Left lung (tissue), 10 donors: ENCODE data around the gene ACACA. TPM values are rescaled to one million over a fixed set of nuclear protein-coding genes. Genes with fewer than 3 reads are reported as not detected.

Experiments used
- ATAC-seq: fragments of 200-7000 bp; cut with Tn5 transposase; one replicate; pipeline ENCODE4 v1.9.1; 2020; ENCODE audit warnings: moderate library complexity
- DNase-seq, 4 donors: peaks; one replicate each; pipeline ENCODE4 v3.0.0-alpha.2; 2013 to 2020
- H3K27ac ChIP-seq, 2 donors: fragments of 200-600 bp; sonication (generic) in 1 of 2; one replicate each; pipeline versions ENCODE4 v1.5.0 to v1.8.0; 2020 to 2021
- H3K27me3 ChIP-seq, 2 donors: fragments of 200-600 bp; sonication (generic) in 1 of 2; one replicate each; pipeline versions ENCODE4 v1.5.0 to v1.8.0; 2020 to 2021
- H3K36me3 ChIP-seq, 2 donors: fragments of 200-600 bp; sonication (generic) in 1 of 2; one replicate each; pipeline versions ENCODE4 v1.5.0 to v1.8.0; 2020 to 2021
- H3K4me1 ChIP-seq, 2 donors: fragments of 200-600 bp; one replicate each; pipeline ENCODE4 v1.8.0; 2021
- H3K4me3 ChIP-seq, 2 donors: fragments of 200-600 bp; sonication (generic) in 1 of 2; one replicate each; pipeline versions ENCODE4 v1.5.0 to v1.8.0; 2020 to 2021; ENCODE audit warnings: mild to moderate bottlenecking in 1 of 2
- H3K9me3 ChIP-seq, 2 donors: fragments of 200-600 bp; sonication (generic) in 1 of 2; one replicate each; pipeline versions ENCODE4 v1.5.0 to v1.8.0; 2020 to 2021
- intact Hi-C, 2 donors: fragments of 100-400 bp; cut with DNase I; formaldehyde crosslinking; loops; one replicate each; pipeline versions ENCODE4 v1.11.2 to v1.14.2; 2022
- polyA plus RNA-seq, 6 donors: library from polyadenylated mRNA; unstranded; fragments of 120-200 nt; gene quantifications; one replicate each; pipeline ENCODE4 v1.2.1, GENCODE V29; 2013; ENCODE audit not compliant: insufficient read length in 6 of 6
- total RNA-seq, 2 donors: library from RNA; stranded (reverse); fragmentation: NEBNext Ultra II Directional; extraction: Animal tissue kit (Norgen Biotek cat#: 25700); gene quantifications; one replicate each; pipeline ENCODE4 v1.2.1, GENCODE V29; 2021
- TF ChIP-seq, protein P1 (sequence below), 2 donors: fragments of 200-600 bp; sonication (generic) in 1 of 2; IDR thresholded peaks; one replicate each; pipeline versions ENCODE4 v1.5.0 to v1.8.0; 2021; ENCODE audit warnings: antibody characterized with exemption in 2 of 2
- donor health status: DM: no; HTN: yes; CAD: no.
- donor health status: DM: no; HTN: no; CAD: no.

Gene ACACA
- total and polyA plus RNA-seq, 8 donors, result 43.6 to 128 (median 53.3) TPM

- intact Hi-C loops, result no loop called here
- Histone ChIP-seq H3K27me3 (no peaks in the 10 kb centered on the region), H3K4me3 (no peak overlapping the region), H3K36me3 (peaks cover 0 to 66% of the 10 kb centered on the region in 2 donors), H3K27ac (no peak overlapping the region), H3K4me1 (no peaks in the 10 kb centered on the region), H3K9me3 (no peaks in the 10 kb centered on the region)
- TF ChIP-seq, protein P1, sequence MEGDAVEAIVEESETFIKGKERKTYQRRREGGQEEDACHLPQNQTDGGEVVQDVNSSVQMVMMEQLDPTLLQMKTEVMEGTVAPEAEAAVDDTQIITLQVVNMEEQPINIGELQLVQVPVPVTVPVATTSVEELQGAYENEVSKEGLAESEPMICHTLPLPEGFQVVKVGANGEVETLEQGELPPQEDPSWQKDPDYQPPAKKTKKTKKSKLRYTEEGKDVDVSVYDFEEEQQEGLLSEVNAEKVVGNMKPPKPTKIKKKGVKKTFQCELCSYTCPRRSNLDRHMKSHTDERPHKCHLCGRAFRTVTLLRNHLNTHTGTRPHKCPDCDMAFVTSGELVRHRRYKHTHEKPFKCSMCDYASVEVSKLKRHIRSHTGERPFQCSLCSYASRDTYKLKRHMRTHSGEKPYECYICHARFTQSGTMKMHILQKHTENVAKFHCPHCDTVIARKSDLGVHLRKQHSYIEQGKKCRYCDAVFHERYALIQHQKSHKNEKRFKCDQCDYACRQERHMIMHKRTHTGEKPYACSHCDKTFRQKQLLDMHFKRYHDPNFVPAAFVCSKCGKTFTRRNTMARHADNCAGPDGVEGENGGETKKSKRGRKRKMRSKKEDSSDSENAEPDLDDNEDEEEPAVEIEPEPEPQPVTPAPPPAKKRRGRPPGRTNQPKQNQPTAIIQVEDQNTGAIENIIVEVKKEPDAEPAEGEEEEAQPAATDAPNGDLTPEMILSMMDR (IDR thresholded peaks at IDR 0.05), result no peak
- DNase-seq (no peak), ATAC-seq (no peak)
Measured at GRCh38 chr17:37221865-37222264, 184.8 kb downstream of the ACACA start.

GRCh38 chr17:37220607-37220953 lies 186.1 kb downstream of the ACACA start:
- intact Hi-C loops, result no loop called here
- Histone ChIP-seq H3K36me3 (peaks cover 0 to 60% of the 10 kb centered on the region in 2 donors), H3K27me3 (no peaks in the 10 kb centered on the region), H3K27ac (no peak overlapping the region), H3K4me1 (no peaks in the 10 kb centered on the region), H3K9me3 (no peaks in the 10 kb centered on the region), H3K4me3 (no peak overlapping the region)
- no peak for ATAC-seq
- DNase-seq, result peak in 1 of 4 donors; percentile 12
- TF ChIP-seq, protein P1 (IDR thresholded peaks at IDR 0.05), result no peak

DNA sequence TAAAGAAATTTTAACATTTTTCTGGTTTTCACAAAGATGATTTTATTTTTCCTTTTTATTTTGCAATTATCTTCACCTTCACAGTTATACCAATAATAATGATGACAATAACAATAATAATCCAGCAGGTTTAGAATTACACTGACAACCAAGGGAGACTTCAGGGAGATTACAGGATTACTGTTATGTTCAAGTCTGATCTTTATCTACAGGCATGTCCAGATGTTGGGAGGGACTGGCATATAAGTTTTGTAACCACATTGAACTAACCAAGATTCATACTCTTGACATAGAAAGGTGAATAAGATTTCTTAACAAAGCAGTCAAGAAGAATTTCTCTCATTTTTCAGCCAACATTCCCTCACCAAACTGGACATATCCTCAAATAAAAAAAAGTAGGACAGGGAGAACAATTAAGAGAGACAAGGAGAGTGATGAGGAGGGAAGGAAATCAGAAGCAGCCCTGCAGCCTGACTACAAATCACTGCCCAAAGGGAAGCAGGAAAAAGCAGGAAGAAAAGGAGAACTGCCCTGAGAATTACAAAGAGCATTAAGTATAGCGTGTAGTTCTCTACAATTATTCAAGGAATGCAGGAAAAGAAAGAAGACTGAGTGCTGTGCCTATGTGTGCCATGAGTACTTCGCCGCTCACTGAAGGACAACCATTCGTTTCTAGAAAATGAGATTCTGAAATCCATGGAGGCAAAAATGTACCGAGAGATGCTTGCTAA lies 186.6 kb downstream of the ACACA start:
- H3K4me1 ChIP-seq, result no peaks in the 10 kb centered on the region
- TF ChIP-seq, protein P1 (IDR thresholded peaks at IDR 0.05), result no peak
- H3K9me3 ChIP-seq, result no peaks in the 10 kb centered on the region
- peaks cover 0 to 56% of the 10 kb centered on the region in 2 donors for H3K36me3 ChIP-seq
- intact Hi-C loops, result no loop called here
- no peak for DNase-seq
- H3K4me3 ChIP-seq, result no peak overlapping the region
- H3K27me3 ChIP-seq, result no peaks in the 10 kb centered on the region
- no peak overlapping the region for H3K27ac ChIP-seq
- no peak for ATAC-seq

DNA sequence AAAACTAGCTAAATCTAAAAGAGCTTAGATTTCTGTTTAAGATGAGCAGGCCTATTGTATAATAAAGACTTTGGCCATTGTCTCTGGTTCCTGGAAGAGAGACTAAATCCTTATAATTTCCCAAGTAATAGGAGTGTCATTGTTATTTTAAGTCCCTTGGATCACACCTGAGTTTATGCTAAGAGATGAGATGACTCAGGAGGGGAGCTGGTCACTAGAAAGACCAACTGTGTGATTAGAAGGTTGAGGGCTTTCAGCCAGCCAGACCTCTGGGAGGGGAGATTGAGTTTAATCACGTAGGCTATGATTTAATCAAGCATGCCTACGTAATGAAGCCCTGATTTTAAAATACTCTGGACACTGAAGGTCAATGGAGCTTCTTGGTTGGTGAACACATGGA lies 187.8 kb downstream of the ACACA start:
- no peak overlapping the region for H3K27ac ChIP-seq
- no peaks in the 10 kb centered on the region for H3K27me3 ChIP-seq
- TF ChIP-seq, protein P1 (IDR thresholded peaks at IDR 0.05), result no peak
- no peaks in the 10 kb centered on the region for H3K4me1 ChIP-seq
- no peak overlapping the region for H3K4me3 ChIP-seq
- peaks cover 0 to 57% of the 10 kb centered on the region in 2 donors for H3K36me3 ChIP-seq
- no peaks in the 10 kb centered on the region for H3K9me3 ChIP-seq
- ATAC-seq, result no peak
- no peak for DNase-seq
- intact Hi-C loops, result no loop called here

DNA sequence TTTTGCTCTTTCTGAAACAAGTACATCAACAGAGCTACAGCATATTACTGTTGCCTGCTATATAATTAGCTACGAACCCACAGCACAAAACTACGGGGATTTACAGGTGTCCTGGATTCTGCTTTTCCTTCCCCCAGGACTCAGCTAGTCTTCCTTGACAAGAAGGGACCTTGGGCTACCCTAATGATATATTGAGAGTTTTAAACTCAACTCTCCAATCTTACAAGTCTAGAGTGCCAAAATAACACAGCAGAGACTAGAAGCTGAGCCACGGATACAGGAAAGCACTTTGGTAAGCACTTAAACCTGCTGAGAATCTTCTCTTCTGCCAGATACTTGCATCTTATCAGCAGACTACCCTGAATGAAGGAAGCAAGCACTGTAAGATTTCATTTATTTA lies 192.2 kb downstream of the ACACA start:
- Histone ChIP-seq H3K9me3 (no peaks in the 10 kb centered on the region), H3K4me3 (no peak overlapping the region), H3K27ac (no peak overlapping the region), H3K36me3 (peaks cover 0 to 41% of the 10 kb centered on the region in 2 donors), H3K27me3 (no peaks in the 10 kb centered on the region), H3K4me1 (no peaks in the 10 kb centered on the region)
- ATAC-seq (no peak), DNase-seq (no peak)
- intact Hi-C loops, result no loop called here
- TF ChIP-seq, protein P1 (IDR thresholded peaks at IDR 0.05), result no peak
